Activated T-cell treated with anti-CD3 and anti-CD28 coated beads, Interleukin-2, amount 50 U/mL, for 1 hour (primary cell): ENCODE data around the gene KITLG.
"Not testable (repeated sequence)": the region's sequence is repeated elsewhere in the genome, so short reads cannot be mapped to it uniquely, and the experiment has no call there.

Source experiments
- DNase-seq: peaks from one replicate; pipeline ENCODE4 v3.0.0-alpha.2; 2020

The KITLG gene

DNA sequence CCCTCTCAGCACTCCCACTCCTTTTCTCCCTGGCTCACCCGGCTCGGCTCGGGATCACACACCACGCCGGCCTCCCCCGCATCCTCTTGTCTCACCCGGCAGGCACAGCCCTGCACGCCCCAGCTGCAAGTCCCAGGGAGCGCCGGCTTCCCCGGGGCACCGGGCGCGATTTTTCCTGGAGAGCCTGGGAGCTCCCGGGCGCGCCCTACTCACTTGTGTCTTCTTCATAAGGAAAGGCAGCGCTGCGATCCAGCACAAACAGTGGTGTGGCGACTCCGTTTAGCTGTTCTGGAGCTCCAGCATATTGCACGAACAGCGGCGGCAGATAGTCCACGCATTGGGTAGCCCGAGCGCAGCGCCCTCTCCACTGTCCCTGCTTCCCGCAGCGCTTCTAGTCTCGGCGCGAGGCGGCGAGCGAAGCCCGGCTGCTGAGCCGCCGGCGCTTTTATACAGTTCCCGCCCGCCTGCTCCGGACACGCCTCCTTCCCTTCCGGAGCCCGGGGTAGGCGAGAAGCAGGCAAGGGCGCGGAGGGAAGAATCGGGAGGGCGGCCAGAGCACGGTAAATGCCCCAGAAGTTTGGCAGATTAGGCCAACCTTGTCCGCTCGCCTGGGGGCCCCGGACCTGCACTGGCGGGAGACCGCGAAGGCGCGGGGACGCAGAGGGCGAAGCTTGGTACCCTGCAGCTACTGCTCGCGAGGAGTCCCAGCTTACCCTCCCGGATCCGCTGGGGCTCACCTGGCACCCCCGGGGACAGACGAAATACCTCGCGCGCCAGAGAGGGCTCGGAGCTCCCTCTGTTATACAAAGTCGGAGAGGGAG lies at the start of gene KITLG:
TSS of gene KITLG (minus strand) at position 421 of the 821 bp plus-strand sequence. CDS start at position 228, 193 bp downstream.
- DNase-seq = no peak

GRCh38 chr12:88628856-88629509 lies 48.7 kb upstream of the KITLG start:
- DNase-seq = no peak

DNA sequence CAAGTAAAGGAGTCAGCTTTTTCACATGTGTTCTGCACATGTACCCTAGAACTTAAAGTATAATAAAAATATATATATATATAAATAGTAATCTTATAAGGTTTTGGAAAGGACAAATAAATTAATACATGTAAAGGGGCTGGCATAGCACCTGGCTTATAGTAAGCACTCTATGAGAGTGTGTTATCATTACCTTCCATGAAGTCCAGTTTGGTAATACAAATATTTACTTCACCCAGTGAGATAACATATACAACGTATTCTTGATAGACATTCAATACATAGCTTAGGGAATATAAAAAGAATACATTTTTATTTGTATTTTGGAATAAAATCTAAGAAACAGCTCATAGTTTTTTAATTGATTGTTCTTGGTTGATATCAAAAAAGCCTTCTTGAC lies 47.8 kb upstream of the KITLG start:
- not testable (repeated sequence) for DNase-seq

DNA sequence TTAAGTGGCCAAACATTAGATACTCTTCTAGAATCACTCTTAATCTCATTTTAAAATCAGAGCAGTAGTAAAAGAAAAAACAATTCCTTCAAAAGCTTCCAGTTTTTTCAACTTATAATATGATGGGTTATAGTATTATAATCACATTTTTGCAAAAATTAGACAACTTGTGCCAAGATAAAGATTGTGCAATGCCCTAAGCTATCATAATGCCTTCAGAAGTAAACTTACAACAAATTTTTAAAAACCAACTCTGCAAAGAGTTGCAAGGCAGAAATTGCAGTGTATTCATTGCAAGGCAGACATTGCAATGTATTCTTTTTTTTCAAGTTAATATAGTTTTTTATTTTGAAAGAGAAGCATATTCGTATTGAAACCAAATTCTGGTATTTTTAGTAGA lies 47.2 kb upstream of the KITLG start:
- DNase-seq = no peak

DNA sequence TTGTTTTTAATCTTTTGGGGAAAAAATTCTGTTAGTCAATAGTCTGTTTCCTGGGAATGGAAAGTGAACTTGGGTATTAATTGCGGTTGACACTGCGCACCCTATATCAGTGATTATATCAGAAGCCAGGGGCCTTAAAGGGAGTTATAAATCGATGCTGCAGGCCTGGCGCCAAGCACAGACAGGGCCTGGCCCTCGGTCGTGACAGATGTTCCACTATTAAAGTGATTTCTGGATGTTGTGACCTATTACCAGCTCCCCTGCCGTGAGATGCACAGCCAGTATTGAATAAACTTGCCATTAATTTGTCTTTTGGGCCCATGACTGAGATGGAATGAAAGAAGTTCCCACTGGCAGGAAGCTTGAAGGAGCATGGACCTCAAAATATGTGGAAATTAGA lies 45.1 kb upstream of the KITLG start:
- no peak for DNase-seq

GRCh38 chr12:88624911-88625310 lies 44.6 kb upstream of the KITLG start:
- no peak for DNase-seq

DNA sequence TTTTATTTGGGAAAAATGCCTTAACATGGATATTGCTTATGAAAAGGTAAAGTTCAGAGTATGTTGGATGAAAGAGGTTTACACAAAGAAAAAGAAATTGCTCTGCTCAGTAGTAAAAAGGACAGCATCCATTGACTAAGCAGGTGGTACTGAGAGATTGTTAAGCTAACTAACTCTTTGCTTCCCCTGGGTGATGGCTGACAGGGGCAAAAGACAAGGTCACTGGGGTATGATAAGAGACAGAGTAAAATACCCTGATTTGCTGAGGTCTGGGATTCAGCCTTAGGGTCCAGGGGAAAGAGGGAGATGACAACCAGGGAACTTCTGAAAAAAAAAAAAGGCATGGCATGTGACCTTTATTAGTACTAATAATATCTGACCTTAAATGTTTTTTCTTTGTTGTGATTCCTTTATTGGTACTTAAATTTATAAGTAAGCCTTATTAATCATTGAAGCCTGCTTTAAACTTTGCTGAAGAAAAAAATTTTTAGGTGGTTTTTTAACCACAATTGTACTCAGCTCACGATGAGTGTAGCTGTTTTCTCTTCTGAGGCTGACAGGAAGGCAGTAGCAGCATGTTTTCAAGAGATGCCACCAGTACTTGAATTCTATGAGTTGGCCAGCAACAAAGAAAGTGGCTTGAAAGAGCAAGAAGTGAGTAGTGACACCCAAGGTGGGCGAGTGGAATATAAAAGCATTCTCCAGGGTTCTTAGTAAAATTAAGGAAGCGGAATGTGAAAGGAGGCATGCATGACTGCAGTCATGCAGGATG lies 43.7 kb upstream of the KITLG start:
- DNase-seq = no peak

DNA sequence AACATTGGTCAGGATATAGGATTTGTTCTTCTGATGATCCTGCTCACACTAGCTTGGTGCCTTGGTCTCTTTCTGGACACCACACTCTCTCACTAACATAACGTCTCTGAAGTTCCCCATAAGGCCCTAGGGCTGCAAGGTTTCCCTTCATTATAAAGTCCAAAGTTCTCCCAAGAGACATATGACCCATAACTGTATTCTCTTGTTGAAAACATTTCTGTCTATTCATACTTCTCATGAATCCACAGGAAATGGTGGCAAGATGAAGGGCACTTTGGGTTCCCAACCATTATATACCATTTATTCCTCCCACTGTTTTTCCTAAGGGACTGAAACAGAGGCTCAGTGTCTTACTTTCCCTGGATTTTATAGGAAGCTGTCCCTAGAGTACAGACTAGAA lies 37.1 kb upstream of the KITLG start:
- DNase-seq = no peak

DNA sequence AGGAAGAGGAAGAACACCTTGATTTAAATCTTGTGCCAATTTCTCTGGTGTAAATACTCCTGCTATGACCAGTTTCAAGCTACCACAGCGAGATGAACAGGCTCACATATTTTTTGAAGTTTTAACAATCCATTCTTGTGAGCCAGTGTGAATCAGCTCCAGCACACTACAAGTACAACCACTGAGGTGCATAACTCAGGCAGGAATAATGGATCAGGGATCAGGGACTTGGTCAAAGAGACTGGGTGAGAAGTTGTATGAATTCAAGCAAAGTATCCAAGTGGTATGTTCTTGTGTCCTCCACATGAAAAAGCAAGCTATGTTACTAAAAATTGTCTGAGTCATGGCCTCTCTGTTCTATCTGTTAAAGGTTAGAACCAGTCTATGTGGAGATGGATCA lies 35.2 kb upstream of the KITLG start:
- no peak for DNase-seq

GRCh38 chr12:88604646-88605045 lies 24.4 kb upstream of the KITLG start:
- DNase-seq = no peak

DNA sequence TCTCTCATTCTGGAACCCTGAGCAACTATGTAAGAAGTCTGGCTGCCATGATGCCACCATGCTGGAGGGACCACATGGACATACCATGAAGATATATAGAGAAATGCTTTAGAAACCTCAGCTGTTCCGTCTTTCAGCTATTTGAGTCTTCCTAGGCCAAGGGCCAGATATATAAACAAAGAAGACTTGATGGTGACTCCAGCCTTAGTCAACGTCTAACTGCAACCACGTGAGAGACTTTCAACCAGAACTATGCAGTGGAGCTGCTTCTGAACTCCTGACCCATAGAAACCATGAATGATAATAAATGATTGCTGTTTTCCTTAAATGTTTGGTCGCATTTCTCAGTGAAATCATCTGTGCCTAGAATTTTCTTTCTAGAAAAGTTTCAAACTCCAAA lies 20.0 kb upstream of the KITLG start:
- DNase-seq = no peak

DNA sequence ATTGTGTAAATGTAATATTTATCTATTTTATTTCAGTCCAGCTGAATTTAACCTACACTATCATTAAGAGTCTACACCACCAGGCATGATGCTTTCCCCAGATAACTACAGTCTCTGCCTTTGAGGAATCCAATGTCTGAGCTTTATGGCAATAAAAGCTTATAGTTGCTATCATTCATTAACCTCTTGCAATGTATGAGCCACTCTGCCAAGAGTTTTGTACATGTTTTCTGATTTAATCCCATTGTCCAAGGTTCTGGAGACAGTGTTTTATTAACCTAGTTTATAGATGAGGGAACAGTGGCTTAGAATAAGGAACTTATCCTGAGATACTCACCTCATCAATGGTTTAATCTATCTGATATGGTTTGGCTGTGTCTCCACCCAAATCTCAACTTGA lies 17.1 kb upstream of the KITLG start:
- no peak for DNase-seq

DNA sequence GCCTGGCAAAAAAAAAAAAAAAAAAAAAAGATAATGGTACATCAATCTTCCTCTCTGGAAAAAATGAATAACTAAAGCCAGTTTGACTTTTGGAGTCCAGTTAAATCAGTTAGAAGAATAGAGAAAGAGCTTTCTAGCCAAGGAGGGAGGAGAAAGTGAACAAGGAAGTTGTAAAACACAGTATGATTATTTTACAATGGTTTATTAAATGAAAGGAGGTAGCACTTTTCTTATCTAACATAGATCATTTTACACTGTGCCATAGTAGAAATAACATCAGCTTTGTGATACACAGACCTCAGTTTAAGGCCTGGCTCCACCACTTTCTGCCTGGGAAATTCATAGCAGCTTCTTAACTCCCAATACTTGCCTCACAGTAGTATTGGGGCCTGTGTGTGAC lies 15.4 kb upstream of the KITLG start:
- DNase-seq = no peak

GRCh38 chr12:88594780-88595179 lies 14.5 kb upstream of the KITLG start:
- no peak for DNase-seq

DNA sequence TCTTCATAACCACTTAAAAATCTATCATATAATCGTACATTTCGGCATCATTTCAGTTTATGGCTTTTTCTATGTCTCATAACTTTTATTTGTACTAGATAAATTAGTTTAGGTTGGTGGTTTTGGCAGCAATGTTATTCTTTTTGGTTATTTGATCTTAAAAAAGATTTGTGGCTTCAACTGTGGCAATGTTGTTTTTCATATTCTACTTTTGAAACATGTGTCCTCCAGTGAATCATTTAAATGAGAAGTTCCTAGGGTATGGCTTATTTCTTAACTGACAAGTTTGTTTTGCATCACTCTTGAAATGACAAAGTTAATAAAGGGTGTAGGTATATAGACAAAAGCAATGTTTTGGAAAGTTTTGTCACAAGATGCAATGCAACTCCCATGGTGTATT lies 11.1 kb upstream of the KITLG start:
- no peak for DNase-seq

- no peak for DNase-seq
These were observed 10.6 kb upstream of the KITLG start for GRCh38 chr12:88590851-88591250.

DNA sequence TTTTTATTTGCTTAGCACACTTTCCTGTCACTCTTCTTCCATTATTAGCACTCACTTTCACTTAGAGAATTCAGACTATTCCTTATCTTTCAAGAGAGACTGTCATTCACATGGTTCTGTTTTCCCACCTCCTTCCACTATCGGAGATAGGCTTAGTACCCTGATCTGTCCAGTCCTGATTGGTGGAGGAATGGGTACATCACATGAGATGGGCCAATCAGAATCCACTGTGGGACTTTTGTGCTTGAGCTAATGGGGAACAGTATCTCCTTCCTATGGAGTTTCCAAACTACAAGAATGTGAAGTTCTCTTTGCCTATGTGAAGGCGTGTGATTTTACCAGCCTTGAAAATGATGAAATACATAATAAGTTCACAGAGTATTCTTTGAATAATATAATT lies 4.8 kb upstream of the KITLG start:
- DNase-seq = no peak

DNA sequence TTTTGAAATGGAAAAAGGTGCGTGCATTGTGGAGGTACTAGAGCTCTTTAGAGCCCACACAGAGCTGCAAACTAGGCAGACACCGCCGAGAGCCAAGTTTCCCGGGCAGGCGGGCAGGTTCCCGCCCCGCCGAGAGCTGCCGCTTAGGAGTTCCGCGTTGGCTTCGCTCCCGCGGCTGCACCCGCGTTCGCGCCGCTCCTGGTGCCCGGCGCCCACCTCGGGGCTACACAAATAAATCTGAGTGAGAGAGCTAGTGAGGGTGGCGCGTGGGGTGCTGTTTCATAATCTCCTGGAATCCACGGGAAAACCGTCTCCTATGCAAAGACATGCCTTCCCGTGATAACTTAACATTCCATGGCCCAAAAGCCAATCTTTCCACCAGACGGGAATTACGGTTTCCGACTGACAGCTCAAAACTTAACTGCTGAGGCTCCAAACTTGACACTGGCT lies 645 bp downstream of the KITLG start:
- no peak for DNase-seq

- DNase-seq = no peak
These were observed 1.1 kb downstream of the KITLG start for GRCh38 chr12:88579161-88579517.

- DNase-seq = no peak
These were observed 1.8 kb downstream of the KITLG start for GRCh38 chr12:88578276-88579160.

DNA sequence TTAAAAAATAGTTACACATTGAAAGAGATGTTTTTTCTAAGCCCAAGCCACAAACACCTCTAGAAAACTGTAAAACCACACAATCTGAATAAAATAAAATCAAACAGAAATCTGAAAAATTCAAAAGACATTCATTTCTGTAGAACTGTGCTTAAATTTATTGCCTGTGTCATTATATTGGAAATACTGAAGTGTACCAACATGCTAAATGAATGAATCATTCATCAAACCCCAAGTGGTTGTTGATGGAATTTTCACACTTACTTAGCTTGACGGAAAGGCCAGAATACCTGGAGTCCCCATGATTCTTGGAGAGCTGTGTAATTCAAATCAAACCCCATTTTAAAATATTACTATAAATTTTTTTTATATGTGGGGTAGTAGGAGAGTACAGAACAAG lies 2.7 kb downstream of the KITLG start:
- no peak for DNase-seq

DNA sequence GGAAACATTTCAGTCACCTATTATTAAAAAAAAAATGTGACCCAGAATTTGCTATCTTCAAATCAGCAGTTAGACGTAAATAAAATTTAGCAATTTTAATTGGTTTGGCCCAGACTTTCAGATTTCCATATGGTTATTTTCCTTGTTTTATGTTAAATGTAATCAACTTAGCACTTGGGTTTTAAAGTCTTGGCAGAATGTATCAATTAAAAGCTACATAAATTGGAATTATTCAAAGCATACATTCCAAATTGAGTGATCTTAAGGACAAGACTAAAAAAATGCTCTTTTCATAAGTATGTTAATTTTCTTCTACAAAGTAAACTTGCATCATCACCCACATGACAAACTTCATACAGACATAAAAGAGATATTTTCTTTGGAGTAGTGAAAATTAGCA lies 3.4 kb downstream of the KITLG start:
- no peak for DNase-seq
